Muscle layer of colon (tissue), 2 donors: ENCODE data around the gene RASEF.

ENCODE experiments used
- H3K27ac ChIP-seq: one replicate; pipeline ENCODE4 v1.7.0; 2013; ENCODE audit warnings: low read depth, mild to moderate bottlenecking, low read length, moderate library complexity
- H3K27me3 ChIP-seq, 2 donors: one replicate each; pipeline ENCODE4 v1.7.0; 2013; ENCODE audit warnings: low read length in 2 of 2, mild to moderate bottlenecking in 2 of 2; ENCODE audit not compliant: insufficient read depth in 2 of 2, control insufficient read depth in 1 of 2
- H3K36me3 ChIP-seq: one replicate; pipeline ENCODE4 v1.7.0; 2013; ENCODE audit warnings: mild to moderate bottlenecking, low read length; ENCODE audit not compliant: insufficient read depth
- H3K4me1 ChIP-seq: one replicate; pipeline ENCODE4 v1.7.0; 2013; ENCODE audit warnings: mild to moderate bottlenecking, low read length; ENCODE audit not compliant: insufficient read depth
- H3K4me3 ChIP-seq, 2 donors: one replicate each; pipeline ENCODE4 v1.7.0; 2013; ENCODE audit warnings: low read length in 2 of 2, low read depth in 1 of 2, mild to moderate bottlenecking in 1 of 2, moderate library complexity in 1 of 2
- H3K9ac ChIP-seq: one replicate; pipeline ENCODE4 v1.7.0; 2013; ENCODE audit warnings: low read length
- H3K9me3 ChIP-seq: one replicate; pipeline ENCODE4 v1.7.0; 2013; ENCODE audit warnings: mild to moderate bottlenecking, low read length
- donor health status: abdominal sarcoma.
- donor health status: Adenocarcinoma of cecum.

RASEF gene

DNA sequence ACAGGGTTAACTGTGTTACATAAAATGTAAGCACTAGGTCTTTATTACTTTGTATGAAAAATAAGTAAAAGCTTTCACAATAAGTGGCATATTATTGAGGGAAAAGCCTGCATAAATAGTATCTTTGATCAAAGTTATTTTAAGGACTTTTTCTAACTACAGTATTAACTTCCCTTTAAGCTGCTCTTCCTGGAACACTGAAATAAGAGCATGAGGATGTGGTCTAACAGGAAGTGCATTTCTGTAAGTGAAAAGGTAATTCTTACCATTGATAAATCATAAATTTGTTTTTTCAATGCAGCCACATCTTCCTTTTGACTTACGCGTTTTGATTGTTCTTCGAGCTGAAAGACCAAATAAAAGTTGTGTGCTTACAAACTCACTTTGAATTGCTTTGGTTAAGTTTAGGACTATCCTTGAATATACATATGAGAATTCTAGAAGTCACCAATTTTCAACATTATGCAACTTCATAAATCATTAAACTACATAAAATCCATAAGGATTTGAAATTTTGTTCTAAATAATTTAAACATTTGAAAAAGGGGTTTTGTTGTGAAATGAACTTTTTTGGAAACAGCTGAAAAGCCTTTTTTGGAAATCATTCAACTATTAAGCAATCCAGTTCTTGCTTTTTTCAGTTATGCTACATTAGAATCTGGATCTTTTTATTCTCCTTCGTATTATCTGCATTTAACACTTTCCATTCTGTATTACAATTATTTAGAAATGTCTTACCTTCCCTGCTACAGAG lies 50.6 kb downstream of the RASEF start:
- Histone ChIP-seq H3K9me3 (no peaks in the 10 kb centered on the region), H3K27me3 (no peaks in the 10 kb centered on the region), H3K4me1 (peaks cover 5% of the 10 kb centered on the region), H3K4me3 (no peak overlapping the region), H3K36me3 (no peaks in the 10 kb centered on the region), H3K27ac (no peak overlapping the region), H3K9ac (no peak overlapping the region)

DNA sequence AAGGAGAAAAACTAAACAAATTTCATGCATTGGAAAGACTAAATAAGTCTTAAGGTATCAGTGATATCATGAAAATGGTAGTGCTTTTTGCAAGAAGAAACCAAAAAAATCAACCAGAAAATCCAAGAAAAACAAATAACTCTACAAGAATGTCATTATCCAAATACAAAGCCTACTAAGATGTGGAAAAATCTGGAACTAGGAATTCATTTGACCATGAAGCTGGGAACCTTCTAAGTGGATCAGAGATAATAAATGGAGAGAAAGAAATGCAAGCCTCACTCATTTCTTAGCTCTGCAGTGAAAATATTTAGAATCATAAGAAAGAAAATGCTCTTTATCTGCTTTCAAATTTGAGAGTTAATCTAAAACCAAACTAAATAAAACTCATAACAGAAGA lies 51.3 kb downstream of the RASEF start:
- H3K4me3 ChIP-seq = no peak overlapping the region
- H3K27ac ChIP-seq = no peak overlapping the region
- no peaks in the 10 kb centered on the region for H3K36me3 ChIP-seq
- no peak overlapping the region for H3K9ac ChIP-seq
- H3K4me1 ChIP-seq = peaks cover 5% of the 10 kb centered on the region
- no peaks in the 10 kb centered on the region for H3K9me3 ChIP-seq
- no peaks in the 10 kb centered on the region for H3K27me3 ChIP-seq

DNA sequence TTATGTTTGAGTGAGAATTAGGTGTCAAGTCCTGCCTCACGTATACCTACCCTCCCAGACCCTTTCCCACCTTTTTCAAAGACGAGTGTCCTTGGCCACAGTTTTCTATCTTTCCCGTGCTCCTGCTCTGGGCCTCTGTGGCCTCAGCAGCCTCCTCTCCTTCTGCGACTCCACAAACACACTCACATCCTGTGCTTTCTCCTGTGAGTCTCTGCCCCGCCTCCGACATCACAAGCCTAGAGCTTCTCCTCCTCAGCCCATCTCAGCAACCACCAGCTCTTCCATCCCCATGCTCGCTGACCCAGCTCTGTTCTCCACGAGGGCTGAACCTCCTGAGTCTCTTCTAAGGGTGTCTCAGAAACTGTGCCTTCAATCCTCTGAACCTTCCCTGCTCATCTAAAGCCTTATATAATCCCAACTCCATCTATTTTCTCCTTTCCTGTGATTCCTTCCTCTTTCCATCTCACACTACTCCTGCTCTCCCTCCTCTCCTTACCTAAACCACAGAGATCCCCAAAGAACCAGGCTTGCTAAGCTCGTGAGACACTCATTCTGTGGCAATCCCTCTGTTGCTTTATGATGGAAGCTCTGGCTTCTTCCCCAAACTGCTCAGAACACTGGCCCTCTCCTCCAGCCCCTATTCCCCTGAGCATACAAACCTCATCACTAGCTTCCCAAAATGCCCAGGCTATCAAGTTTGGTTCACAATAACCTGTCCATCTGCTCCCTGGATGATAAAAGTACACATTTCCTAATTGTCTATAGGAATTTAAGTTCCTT lies 55.2 kb downstream of the RASEF start:
- no peaks in the 10 kb centered on the region for H3K36me3 ChIP-seq
- no peaks in the 10 kb centered on the region for H3K27me3 ChIP-seq
- H3K4me3 ChIP-seq = no peak overlapping the region
- no peaks in the 10 kb centered on the region for H3K4me1 ChIP-seq
- H3K9me3 ChIP-seq = no peaks in the 10 kb centered on the region
- no peak overlapping the region for H3K9ac ChIP-seq
- no peak overlapping the region for H3K27ac ChIP-seq

DNA sequence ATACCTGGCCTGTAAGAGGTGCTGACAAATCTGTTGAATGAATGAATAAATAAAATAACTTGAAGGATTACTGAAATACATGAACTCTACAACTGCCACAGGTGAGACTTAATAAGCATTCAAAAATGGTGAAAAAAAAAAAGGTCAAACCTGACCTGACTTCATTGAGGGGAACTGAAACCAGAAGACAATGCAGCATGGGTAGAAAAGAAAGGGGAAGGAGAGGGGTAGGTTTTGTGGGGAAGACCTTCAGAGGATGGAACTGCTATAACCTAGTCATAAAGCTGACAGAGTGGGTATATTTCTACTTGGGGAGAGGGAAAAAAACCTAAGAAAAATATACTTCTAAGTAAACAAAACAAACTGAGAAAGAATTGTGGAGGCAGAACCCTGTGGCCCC lies 56.6 kb downstream of the RASEF start:
- H3K27me3 ChIP-seq = no peaks in the 10 kb centered on the region
- H3K4me1 ChIP-seq = no peaks in the 10 kb centered on the region
- no peak overlapping the region for H3K9ac ChIP-seq
- no peaks in the 10 kb centered on the region for H3K36me3 ChIP-seq
- H3K27ac ChIP-seq = no peak overlapping the region
- no peak overlapping the region for H3K4me3 ChIP-seq
- H3K9me3 ChIP-seq = no peaks in the 10 kb centered on the region

DNA sequence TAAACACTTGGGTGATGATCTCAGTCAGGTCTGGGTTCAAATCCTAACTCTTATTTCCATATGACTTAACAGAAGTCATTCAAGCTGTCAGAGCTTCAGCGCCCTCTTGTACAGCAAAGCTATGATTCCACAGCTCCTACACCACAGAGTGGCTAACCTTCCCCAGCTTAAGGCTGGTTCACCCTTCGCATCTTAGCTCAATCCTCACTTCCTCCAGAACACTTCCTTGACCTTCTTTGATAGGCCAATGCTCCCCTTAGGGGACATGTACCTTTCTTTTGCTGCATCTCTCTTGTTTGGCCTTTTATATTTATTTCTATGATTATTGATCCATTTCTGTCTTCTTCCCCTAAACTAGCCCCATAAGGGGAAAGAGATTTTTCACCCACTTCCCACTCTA lies 57.0 kb downstream of the RASEF start:
- H3K27ac ChIP-seq = no peak overlapping the region
- H3K9me3 ChIP-seq = no peaks in the 10 kb centered on the region
- H3K36me3 ChIP-seq = no peaks in the 10 kb centered on the region
- no peak overlapping the region for H3K4me3 ChIP-seq
- no peaks in the 10 kb centered on the region for H3K4me1 ChIP-seq
- no peaks in the 10 kb centered on the region for H3K27me3 ChIP-seq
- H3K9ac ChIP-seq = no peak overlapping the region

DNA sequence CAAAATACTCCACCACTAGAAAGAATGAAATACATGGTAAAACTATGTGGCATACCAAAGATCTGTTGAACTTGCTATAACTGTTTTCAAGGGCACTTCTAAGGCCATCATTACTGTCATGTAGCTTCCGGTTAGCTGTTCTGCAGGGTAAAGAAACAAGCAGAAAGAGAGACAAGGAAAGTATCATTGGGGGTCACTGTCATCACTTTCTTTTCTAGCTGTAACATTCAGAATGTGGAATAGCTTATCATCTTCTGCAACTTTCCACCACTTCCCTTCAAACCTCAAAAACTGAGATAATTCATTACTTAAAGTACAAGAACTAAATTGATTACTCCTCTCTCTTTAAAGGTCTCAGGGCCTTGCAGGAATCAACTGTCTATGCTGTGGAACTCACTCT lies 57.6 kb downstream of the RASEF start:
- Histone ChIP-seq H3K9me3 (no peaks in the 10 kb centered on the region), H3K4me3 (no peak overlapping the region), H3K36me3 (no peaks in the 10 kb centered on the region), H3K9ac (no peak overlapping the region), H3K4me1 (no peaks in the 10 kb centered on the region), H3K27ac (no peak overlapping the region), H3K27me3 (no peaks in the 10 kb centered on the region)

DNA sequence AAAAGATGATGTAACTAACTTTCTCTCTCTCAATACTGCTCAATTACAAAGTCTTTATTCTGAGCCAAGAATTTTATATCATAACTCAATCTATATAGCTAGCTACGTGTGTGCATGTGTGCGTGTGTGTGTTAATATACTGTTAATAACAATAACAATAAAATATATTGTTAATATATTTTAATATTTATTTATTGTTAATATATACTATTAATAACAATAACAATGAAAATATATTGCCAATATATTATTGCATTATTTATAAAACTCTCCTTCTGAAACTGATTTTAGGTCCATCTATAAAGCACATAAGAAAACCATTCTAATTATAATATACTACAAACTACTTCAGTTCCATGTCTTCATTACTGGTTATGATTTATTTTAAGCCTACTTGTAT lies 60.6 kb downstream of the RASEF start:
- Histone ChIP-seq H3K9me3 (no peaks in the 10 kb centered on the region), H3K27me3 (no peaks in the 10 kb centered on the region), H3K9ac (no peak overlapping the region), H3K4me1 (no peaks in the 10 kb centered on the region), H3K36me3 (no peaks in the 10 kb centered on the region), H3K27ac (no peak overlapping the region), H3K4me3 (no peak overlapping the region)

DNA sequence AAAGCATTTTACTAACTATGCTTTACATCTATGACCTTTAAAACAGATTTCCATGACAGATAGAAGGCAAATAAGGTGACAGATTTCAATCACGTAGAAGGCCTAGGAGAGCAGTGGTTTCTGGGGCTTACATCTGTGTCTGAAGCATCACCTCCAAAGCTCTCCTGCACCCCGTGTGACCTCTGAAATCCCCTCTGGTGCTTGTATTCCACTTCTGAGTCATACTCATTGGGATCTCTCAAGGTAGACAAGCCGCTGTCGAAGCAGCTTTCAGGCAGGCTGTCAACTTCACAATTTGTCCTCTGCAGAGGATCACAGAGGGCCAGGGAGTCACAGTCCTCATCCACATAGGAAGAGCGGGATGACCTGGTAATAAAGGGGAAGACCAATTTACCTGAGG lies 62.2 kb downstream of the RASEF start:
- Histone ChIP-seq H3K4me1 (no peaks in the 10 kb centered on the region), H3K27ac (no peak overlapping the region), H3K36me3 (no peaks in the 10 kb centered on the region), H3K9ac (no peak overlapping the region), H3K4me3 (no peak overlapping the region), H3K27me3 (no peaks in the 10 kb centered on the region), H3K9me3 (no peaks in the 10 kb centered on the region)

DNA sequence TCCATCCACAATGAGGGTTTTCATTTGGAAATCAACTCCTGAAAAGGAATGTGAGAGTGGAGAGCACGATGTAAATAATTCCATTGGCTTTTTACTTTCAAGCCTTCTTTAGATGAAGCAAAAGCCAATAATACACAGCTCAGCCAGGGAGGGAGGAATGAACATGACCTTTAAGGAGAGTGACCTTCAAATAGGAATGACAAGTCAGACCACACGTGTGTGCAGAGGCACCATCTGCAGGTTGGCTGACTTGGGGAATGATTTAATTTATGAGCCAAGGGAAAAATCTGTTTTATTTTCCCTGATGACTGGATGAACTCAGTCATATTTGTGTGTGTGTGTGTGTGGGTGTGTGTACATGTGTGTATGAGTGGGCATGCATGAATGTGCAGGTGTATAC lies 64.5 kb downstream of the RASEF start:
- Histone ChIP-seq H3K9me3 (no peaks in the 10 kb centered on the region), H3K9ac (no peak overlapping the region), H3K4me1 (no peaks in the 10 kb centered on the region), H3K27ac (no peak overlapping the region), H3K36me3 (no peaks in the 10 kb centered on the region), H3K4me3 (no peak overlapping the region), H3K27me3 (no peaks in the 10 kb centered on the region)

DNA sequence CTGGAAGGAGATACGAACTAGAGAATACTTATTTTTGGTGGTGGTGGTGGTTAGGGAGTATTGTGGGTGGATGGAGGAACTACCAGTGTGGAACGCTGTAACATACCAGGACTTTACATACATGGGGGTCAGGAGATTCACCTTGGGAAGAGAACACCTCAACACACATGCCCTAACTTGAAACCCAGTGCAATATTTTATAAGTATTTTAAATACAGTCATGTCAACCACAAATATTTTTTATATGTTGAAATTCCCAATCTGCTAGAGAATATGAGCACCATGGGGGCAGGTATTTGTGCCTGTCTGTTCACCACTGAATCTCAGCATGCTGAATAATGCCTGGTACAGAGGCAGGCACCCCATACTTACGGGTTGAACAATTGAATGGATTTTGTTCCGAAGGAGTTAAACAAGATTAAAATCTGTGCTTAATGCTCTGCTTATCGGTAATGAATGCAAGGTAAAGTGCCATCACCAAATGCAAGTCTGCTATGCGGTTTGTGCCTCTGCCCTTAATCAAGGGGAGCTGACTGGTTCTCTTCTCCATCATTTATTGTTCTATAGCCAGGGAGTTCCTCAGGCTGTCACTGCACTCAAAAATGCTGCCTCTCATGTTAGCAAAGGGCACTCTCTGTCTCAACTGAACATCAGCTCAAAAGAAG lies 65.3 kb downstream of the RASEF start:
- Histone ChIP-seq H3K9me3 (no peaks in the 10 kb centered on the region), H3K9ac (no peak overlapping the region), H3K4me3 (no peak overlapping the region), H3K27ac (no peak overlapping the region), H3K36me3 (no peaks in the 10 kb centered on the region), H3K4me1 (no peaks in the 10 kb centered on the region), H3K27me3 (no peaks in the 10 kb centered on the region)

DNA sequence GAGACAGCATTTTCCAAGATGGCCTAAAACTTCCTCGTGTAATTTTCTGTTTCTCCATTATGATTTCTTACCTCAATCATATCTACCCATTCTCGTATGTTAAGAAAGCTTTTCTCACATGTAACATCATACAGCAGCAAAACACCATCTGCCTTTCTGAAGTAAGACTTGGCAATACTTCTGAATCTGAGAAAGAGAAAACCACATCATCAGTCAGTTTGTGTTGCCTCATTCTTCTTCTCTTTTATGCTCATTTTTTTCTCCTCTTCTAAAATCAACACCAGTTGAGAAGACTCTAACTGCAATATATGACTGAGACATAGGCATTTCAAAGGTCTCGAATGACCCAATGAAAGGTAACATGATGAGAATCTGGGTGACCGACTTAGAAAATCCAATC lies 66.0 kb downstream of the RASEF start:
- H3K27ac ChIP-seq = no peak overlapping the region
- no peaks in the 10 kb centered on the region for H3K4me1 ChIP-seq
- no peaks in the 10 kb centered on the region for H3K27me3 ChIP-seq
- H3K36me3 ChIP-seq = no peaks in the 10 kb centered on the region
- H3K9ac ChIP-seq = no peak overlapping the region
- no peaks in the 10 kb centered on the region for H3K9me3 ChIP-seq
- no peak overlapping the region for H3K4me3 ChIP-seq
